ENCODE results near the gene PARP14.
"Not testable (repeated sequence)": the region's sequence is repeated elsewhere in the genome, so short reads cannot be mapped to it uniquely, and the experiment has no call there.

Gene PARP14, protein sequence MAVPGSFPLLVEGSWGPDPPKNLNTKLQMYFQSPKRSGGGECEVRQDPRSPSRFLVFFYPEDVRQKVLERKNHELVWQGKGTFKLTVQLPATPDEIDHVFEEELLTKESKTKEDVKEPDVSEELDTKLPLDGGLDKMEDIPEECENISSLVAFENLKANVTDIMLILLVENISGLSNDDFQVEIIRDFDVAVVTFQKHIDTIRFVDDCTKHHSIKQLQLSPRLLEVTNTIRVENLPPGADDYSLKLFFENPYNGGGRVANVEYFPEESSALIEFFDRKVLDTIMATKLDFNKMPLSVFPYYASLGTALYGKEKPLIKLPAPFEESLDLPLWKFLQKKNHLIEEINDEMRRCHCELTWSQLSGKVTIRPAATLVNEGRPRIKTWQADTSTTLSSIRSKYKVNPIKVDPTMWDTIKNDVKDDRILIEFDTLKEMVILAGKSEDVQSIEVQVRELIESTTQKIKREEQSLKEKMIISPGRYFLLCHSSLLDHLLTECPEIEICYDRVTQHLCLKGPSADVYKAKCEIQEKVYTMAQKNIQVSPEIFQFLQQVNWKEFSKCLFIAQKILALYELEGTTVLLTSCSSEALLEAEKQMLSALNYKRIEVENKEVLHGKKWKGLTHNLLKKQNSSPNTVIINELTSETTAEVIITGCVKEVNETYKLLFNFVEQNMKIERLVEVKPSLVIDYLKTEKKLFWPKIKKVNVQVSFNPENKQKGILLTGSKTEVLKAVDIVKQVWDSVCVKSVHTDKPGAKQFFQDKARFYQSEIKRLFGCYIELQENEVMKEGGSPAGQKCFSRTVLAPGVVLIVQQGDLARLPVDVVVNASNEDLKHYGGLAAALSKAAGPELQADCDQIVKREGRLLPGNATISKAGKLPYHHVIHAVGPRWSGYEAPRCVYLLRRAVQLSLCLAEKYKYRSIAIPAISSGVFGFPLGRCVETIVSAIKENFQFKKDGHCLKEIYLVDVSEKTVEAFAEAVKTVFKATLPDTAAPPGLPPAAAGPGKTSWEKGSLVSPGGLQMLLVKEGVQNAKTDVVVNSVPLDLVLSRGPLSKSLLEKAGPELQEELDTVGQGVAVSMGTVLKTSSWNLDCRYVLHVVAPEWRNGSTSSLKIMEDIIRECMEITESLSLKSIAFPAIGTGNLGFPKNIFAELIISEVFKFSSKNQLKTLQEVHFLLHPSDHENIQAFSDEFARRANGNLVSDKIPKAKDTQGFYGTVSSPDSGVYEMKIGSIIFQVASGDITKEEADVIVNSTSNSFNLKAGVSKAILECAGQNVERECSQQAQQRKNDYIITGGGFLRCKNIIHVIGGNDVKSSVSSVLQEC (N-terminal part only)

GRCh38 chr3:122680475-122681283 is at the start of gene PARP14:
Gene PARP14 (plus strand): TSS chr3:122680839. CDS start chr3:122680884, 45 bp downstream.
- peak; percentile 80 for DNase-seq (ENCODE audit: low read depth)

- peak; percentile 51 for DNase-seq (ENCODE audit: low read depth)
These were observed 44.9 kb upstream of the PARP14 start for GRCh38 chr3:122635789-122636188.

GRCh38 chr3:122636697-122637096 is 43.9 kb upstream of the PARP14 start:
- no peak for DNase-seq (ENCODE audit: low read depth)

GRCh38 chr3:122640437-122640999 is 40.1 kb upstream of the PARP14 start:
- no peak for DNase-seq (ENCODE audit: low read depth)

GRCh38 chr3:122642935-122643334 is 37.7 kb upstream of the PARP14 start:
- DNase-seq (ENCODE audit: low read depth) = no peak

GRCh38 chr3:122646146-122646988 is 34.3 kb upstream of the PARP14 start:
- DNase-seq (ENCODE audit: low read depth) = no peak

- not testable (repeated sequence) for DNase-seq (ENCODE audit: low read depth)
These were observed 29.3 kb upstream of the PARP14 start for GRCh38 chr3:122651233-122651907.

DNA sequence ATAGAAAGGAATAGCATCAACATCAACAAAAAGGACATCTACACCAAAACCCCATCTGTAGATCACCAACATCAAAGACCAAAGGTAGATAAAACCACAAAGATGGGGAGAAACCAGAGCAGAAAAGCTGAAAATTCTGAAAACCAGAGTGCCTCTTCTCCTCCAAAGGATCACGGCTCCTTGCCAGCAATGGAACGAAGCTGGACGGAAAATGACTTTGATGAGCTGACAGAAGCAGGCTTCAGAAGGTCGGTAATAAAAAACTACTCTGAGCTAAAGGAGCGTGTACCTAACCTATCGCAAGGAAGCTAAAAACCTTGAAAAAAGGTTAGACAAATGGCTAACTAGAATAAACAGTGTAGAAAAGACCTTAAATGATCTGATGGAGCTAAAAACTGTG is 28.7 kb upstream of the PARP14 start:
- DNase-seq (ENCODE audit: low read depth) = not testable (repeated sequence)

DNA sequence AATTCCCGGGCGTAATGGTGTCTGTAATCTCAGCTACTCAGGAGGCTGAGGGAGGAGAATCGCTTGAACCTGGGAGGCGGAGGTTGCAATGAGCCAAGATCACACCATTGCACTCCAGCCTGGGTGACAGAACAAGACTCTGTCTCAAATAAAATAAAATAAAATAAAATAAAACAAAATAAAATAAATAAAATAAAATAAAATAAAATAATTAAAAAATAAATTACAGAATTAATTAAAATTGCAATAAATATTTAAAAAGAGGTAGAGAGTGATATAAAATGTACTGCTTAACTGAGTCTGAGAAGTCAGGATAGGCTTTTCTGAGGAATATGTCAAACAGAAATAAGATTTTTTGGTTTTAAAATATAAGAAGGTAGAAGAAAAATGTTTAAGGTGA is 22.3 kb upstream of the PARP14 start:
- not testable (repeated sequence) for DNase-seq (ENCODE audit: low read depth)

- DNase-seq (ENCODE audit: low read depth) = no peak
These were observed 20.2 kb upstream of the PARP14 start for GRCh38 chr3:122660297-122660974.

- DNase-seq (ENCODE audit: low read depth) = no peak
These were observed 19.0 kb upstream of the PARP14 start for GRCh38 chr3:122661633-122662032.

DNA sequence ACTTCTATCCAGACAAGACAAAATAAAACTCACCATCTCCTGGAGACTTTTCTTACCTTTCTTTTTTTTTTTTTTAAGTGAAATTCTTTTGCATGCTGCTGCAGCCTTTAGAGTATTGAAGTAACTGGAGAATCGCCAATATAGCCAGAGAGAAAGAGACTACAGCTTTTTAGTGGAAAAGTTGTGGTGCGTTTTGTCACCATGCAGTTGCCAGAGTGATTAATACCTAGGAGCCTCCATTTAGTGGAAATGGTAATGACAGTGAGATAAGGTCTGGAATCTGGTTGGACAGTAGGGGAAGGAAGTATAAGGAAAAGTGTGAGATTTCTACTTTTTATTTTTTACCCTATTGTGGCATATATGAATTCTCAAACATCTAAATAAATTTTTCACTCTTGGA is 18.1 kb upstream of the PARP14 start:
- no peak for DNase-seq (ENCODE audit: low read depth)

DNA sequence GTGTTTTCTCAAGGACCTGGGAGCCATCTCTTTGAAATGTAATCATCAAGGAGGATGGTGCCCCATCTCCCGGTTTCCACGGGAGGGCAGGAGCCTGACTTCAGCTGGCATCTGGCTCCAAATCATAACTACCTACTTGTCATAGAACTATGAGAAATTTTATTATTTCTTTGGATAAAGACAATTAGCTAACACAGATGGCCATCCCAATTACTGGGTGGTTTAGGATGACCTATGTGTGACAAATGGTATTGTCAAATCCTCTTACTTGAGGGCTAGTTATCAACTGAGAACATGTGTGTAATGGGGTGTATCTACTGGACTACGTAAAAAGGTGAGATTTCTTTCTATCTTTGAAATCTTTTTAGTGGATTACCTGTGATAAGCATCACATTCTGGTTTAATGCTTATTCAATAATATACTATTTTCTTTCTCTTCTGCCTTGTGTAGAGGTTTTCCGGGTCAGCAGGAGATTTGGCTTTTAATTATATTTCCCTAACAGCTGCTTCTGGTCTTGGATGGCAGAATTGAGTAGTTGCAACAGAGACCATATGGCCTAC is 15.3 kb upstream of the PARP14 start:
- DNase-seq (ENCODE audit: low read depth) = no peak

DNA sequence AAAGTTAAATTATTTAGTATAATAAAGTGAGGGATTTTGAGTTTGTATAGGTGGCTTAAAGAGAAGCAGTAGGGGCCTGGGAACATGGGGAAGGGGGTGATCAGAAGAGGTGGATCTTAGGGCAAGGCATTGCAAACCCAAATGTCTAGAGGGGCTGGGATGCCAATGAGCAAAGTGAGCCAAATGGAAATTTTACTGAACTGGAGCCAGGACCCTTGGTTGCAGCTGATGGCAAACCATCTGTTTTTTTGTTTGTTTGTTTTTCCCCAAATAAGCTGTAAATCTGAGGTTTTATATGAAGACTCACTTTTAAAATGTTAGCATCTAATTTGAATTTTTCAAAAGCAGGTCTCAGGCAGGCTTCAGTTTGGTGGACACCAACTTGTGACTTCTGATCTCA is 14.8 kb upstream of the PARP14 start:
- DNase-seq (ENCODE audit: low read depth) = no peak

DNA sequence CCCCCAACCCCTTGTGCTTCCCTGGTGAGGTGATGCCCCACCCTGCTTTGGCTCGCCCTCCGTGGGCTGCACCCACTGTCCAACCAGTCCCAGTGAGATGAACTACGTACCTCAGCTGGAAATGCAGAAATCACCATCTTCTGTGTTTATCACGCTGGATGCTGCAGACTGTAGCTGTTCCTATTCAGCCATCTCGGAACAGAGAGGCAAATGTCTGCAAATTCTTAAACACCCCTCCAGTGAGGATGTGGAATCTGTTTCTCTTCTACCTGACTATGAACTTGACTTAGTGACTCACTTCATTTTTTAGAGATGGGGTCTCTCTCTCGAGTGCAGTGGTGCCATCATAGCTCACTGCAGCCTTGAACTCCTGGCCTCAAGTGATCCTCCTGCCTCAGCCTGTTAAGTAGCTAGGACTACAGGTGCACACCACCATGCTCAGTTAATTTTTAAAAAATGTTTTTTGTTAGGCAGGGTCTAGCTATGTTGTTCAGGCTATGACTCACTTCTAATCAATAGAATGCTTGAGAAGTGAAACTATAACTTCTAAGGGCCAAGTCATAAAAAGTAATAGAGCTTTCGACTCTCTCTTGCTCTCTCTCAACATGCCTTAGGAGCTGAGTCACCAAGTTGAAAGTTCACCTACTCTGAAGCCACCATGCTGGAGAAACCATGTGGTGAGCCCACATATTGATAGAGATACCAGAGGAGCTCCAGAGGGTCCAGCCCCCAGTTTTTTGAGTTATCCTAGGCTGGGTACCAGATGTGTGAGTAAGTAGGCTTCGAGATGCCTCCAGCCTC is 11.5 kb upstream of the PARP14 start:
- peak; percentile 68 for DNase-seq (ENCODE audit: low read depth)

DNA sequence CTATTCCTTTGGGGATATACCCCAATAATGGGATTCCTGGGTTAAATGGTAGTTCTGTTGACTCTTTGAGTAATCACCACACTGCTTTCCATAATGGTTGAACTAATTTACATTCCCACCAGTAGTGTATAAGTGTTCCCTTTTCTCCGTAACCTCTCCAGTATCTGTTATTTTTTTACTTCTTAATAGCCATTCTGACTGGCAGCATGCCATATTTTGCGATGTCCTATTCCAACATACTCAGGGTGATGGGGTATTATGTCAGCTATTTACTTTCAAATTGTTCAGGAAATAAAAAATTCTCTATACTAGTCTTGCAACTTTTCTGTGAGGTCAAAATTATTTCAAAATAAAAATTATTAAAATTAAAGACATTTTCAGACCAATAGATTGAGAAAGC is 9.1 kb upstream of the PARP14 start:
- DNase-seq (ENCODE audit: low read depth) = no peak

DNA sequence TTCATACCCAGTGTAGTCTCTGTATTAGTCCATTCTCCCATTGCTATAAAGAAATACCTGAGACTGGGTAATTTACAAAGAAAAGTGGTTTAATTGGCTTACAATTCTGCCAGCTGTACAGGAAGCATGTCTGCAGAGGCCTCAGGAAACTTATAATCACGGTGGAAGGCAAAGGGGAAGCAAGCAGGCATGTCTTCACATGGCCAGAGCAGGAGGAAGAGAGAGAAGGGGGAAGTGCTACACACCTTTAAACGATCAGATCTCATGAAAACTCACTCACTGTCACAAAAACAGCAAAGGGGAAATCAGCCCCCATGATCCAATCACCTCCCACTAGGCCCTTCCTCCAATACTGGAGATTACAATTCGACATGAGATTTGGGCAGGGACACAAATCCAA is 6.3 kb upstream of the PARP14 start:
- no peak for DNase-seq (ENCODE audit: low read depth)

DNA sequence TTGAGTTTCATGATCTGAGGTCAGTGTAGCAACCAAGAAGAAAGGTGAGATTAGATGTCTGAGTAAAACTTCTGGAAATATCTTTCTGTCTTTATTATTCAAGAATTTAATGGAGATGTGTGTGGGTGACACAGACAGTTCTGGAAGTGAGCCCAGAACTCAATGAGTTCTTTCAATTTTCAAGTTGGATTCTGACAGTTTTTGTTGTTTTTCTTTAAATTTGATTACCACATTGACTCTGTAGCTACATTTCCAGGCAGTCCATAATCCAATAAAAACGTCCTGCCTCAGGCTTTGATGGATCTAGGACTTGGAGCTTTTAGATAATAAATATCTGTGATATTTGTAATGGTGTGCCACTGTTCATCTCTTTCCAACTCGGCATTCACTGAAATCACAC is 3.9 kb upstream of the PARP14 start:
- DNase-seq (ENCODE audit: low read depth) = peak; percentile 59

Data from EH (cell line).